Testis (tissue), 2 donors: Measurements from ENCODE around the gene CXXC4.

Experiments
- CTCF ChIP-seq, 3 experiments: fragments of 450-650 bp in 2 of 3; fragments of 200-600 bp in 1 of 3; sonication (generic) in 1 of 3; IDR thresholded peaks; one replicate each; pipeline ENCODE4 v1.5.1; 2016 to 2019; ENCODE audit warnings: antibody characterized with exemption in 3 of 3, mild to moderate bottlenecking in 2 of 3, moderate library complexity in 1 of 3
- POLR2A ChIP-seq: fragments of 450-650 bp; IDR thresholded peaks from one replicate; pipeline ENCODE4 v1.6.1; 2017; ENCODE audit warnings: antibody characterized with exemption, mild to moderate bottlenecking, moderate library complexity

GRCh38 chr4:104436542-104436941 lies 58.2 kb downstream of the CXXC4 start:
- TF ChIP-seq CTCF (IDR thresholded peaks at IDR 0.05) = no peak
- TF ChIP-seq POLR2A = no peak
